HepG2 (cell line): ENCODE data around the gene BCAS4. TPM values are rescaled to one million over a fixed set of nuclear protein-coding genes. Genes with fewer than 3 reads are reported as not detected.
A peak's percentile ranks its signal among the peaks of the same experiment; 100 is the strongest.

Source experiments
- CEBPG ChIP-seq: IDR thresholded peaks from 2 replicates; pipeline ENCODE4 v1.6.1; 2016
- CHD2 ChIP-seq: IDR thresholded peaks from 2 replicates; pipeline ENCODE4 v1.6.1; 2011; ENCODE audit warnings: low read depth, low read length, improper control_type of control experiment
- CREBL2 ChIP-seq: sonication (generic); formaldehyde crosslinking; IDR thresholded peaks from 2 replicates; pipeline ENCODE4 v1.8.1; 2023; ENCODE audit warnings: missing genetic modification reagents, mild to moderate bottlenecking, borderline replicate concordance
- HOXA5 ChIP-seq: sonication (generic); formaldehyde crosslinking; IDR thresholded peaks from 2 replicates; pipeline ENCODE4 v1.4.0; 2020; ENCODE audit warnings: missing genetic modification reagents
- MTA3 ChIP-seq: sonication (generic); formaldehyde crosslinking; IDR thresholded peaks from 2 replicates; pipeline ENCODE4 v1.4.0; 2020; ENCODE audit warnings: missing genetic modification reagents
- RBM39 ChIP-seq: fragments of 200-400 bp; formaldehyde crosslinking; IDR thresholded peaks from one replicate; pipeline ENCODE4 v1.6.1; 2018; ENCODE audit warnings: antibody characterized with exemption, mild to moderate bottlenecking, low read depth, low read length; ENCODE audit not compliant: poor library complexity, severe bottlenecking
- SIN3B ChIP-seq: fragments of 150-350 bp; IDR thresholded peaks from 2 replicates; pipeline ENCODE4 v1.6.1; 2014; ENCODE audit warnings: low read length
- SP140L ChIP-seq: sonication (generic); formaldehyde crosslinking; IDR thresholded peaks from 2 replicates; pipeline ENCODE4 v1.4.0; 2020; ENCODE audit warnings: missing genetic modification reagents, borderline replicate concordance
- TOPORS ChIP-seq: sonication (generic); formaldehyde crosslinking; IDR thresholded peaks from 2 replicates; pipeline ENCODE4 v1.8.0; 2023; ENCODE audit warnings: mild to moderate bottlenecking, missing genetic modification reagents
- ZMYM3 ChIP-seq: sonication (generic); formaldehyde crosslinking; IDR thresholded peaks from 2 replicates; pipeline ENCODE4 v1.5.1; 2020; ENCODE audit warnings: mild to moderate bottlenecking, missing genetic modification reagents
- ZNF484 ChIP-seq: sonication (generic); formaldehyde crosslinking; IDR thresholded peaks from 2 replicates; pipeline ENCODE4 v1.5.1; 2020; ENCODE audit warnings: mild to moderate bottlenecking, low read depth, missing genetic modification reagents, borderline replicate concordance
- ZNF660 ChIP-seq: sonication (generic); formaldehyde crosslinking; IDR thresholded peaks from 2 replicates; pipeline ENCODE4 v1.5.1; 2020; ENCODE audit warnings: mild to moderate bottlenecking, low read depth, missing genetic modification reagents, borderline replicate concordance
- ZSCAN30 ChIP-seq: sonication (generic); formaldehyde crosslinking; IDR thresholded peaks from 2 replicates; pipeline ENCODE4 v1.5.0; 2020; ENCODE audit warnings: mild to moderate bottlenecking, missing genetic modification reagents
- polyA plus RNA-seq, 8 experiments: library from polyadenylated mRNA; depleted of rRNA in 3 of 8; stranded (reverse) in 7 of 8; unstranded in 1 of 8; fragments of >200 nt; fragmentation: Illumina TruSeq in 4 of 8; extraction: Trizol in 4 of 8; gene quantifications; 2 replicates each; pipeline versions ENCODE4 v1.2.1 to v1.2.3, GENCODE V29; 2011 to 2016; ENCODE audit warnings: low read depth in 4 of 8, missing spikeins in 1 of 8, mixed read lengths in 1 of 8; ENCODE audit not compliant: insufficient read depth in 1 of 8
- total RNA-seq, 5 experiments: library from RNA; depleted of rRNA; stranded (reverse); fragments of >200 nt; fragmentation: Illumina TruSeq; extraction: Trizol; gene quantifications; 2 replicates each; pipeline ENCODE4 v1.2.3, GENCODE V29; 2016; ENCODE audit warnings: low read depth in 1 of 5
- TF ChIP-seq, protein P1 (sequence below): sonication (generic); formaldehyde crosslinking; IDR thresholded peaks from 2 replicates; pipeline ENCODE4 v1.9.0; 2022; ENCODE audit warnings: low read depth, missing genetic modification reagents
- TF ChIP-seq, protein P2 (sequence below): IDR thresholded peaks from 2 replicates; pipeline ENCODE4 v1.6.1; 2018; ENCODE audit warnings: missing genetic modification reagents
- TF ChIP-seq, protein P3 (sequence below): sonication (generic); formaldehyde crosslinking; IDR thresholded peaks from 2 replicates; pipeline ENCODE4 v1.4.0; 2020; ENCODE audit warnings: mild to moderate bottlenecking, missing genetic modification reagents
- TF ChIP-seq, protein P4 (sequence below): sonication (generic); formaldehyde crosslinking; IDR thresholded peaks from 2 replicates; pipeline ENCODE4 v1.4.0; 2020; ENCODE audit warnings: missing genetic modification reagents

The BCAS4 gene
- total and polyA plus RNA-seq, 2 of the 13 experiments (the other 11 are each of a cell fraction or from before 2014, with no cell fraction given): 7.2 to 8.0 TPM

DNA sequence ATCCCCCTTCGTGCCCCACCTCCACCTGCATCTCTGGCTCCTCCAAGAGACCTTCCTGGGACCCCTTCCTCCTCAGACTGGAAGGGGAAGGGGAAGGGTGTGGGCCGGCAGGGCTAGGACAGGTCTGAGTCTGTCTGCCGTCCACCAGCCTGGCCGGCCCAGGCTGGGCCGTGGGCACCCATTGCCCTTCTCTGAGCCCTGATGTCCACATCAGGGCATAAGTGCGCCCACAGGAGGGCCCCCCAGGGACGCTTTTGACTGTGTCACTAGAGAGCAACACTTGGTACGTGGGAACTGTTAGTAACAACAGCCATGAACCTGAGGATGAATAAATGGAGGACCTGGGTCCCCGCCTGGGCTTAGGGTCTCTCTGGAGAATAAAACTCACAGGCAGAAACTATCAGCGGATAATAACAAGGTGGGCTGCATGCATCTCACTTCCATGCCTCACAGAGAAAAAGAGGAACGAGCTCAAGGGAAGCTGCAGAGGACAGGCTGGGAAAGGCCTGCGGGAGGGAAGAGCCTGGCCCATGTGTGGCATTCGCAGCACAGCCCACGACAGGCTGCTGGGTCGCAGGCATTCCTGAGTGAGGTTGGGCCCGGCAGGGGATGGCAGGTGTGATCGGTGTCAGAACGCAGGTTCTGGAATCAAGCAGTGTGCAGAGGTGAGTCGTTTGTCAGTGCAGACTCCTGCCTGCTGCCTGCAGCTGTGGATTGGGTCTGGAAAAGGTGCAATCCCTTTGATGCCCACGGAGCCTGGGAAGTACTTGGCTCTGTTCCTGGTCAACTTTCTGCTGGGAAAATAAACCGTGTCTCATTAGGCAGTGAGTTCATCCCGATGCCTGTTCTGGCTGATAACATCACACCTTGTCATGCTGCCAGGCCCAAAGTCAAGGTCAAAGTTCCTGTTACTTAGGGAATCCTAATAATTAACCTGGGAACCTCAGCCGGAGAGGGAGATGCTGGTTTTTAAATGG lies 60.9 kb downstream of the BCAS4 start (continued):
- TF ChIP-seq, protein P1, sequence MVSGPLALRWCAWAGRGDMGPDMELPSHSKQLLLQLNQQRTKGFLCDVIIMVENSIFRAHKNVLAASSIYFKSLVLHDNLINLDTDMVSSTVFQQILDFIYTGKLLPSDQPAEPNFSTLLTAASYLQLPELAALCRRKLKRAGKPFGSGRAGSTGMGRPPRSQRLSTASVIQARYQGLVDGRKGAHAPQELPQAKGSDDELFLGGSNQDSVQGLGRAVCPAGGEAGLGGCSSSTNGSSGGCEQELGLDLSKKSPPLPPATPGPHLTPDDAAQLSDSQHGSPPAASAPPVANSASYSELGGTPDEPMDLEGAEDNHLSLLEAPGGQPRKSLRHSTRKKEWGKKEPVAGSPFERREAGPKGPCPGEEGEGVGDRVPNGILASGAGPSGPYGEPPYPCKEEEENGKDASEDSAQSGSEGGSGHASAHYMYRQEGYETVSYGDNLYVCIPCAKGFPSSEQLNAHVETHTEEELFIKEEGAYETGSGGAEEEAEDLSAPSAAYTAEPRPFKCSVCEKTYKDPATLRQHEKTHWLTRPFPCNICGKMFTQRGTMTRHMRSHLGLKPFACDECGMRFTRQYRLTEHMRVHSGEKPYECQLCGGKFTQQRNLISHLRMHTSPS: no peak
- TF ChIP-seq HOXA5 (no peak), TOPORS (CRISPR knock-in tag) (no peak), SP140L (no peak), MTA3 (CRISPR knock-in tag) (no peak), SIN3B (no peak), ZNF484 (CRISPR knock-in tag) (no peak), RBM39 (no peak), ZMYM3 (CRISPR knock-in tag) (peak; percentile 65), ZSCAN30 (no peak), CREBL2 (CRISPR knock-in tag) (no peak), CEBPG (CRISPR knock-in tag) (no peak), ZNF660 (CRISPR knock-in tag) (no peak), CHD2 (no peak)
- TF ChIP-seq, protein P2, sequence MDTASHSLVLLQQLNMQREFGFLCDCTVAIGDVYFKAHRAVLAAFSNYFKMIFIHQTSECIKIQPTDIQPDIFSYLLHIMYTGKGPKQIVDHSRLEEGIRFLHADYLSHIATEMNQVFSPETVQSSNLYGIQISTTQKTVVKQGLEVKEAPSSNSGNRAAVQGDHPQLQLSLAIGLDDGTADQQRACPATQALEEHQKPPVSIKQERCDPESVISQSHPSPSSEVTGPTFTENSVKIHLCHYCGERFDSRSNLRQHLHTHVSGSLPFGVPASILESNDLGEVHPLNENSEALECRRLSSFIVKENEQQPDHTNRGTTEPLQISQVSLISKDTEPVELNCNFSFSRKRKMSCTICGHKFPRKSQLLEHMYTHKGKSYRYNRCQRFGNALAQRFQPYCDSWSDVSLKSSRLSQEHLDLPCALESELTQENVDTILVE: no peak
- TF ChIP-seq, protein P3, sequence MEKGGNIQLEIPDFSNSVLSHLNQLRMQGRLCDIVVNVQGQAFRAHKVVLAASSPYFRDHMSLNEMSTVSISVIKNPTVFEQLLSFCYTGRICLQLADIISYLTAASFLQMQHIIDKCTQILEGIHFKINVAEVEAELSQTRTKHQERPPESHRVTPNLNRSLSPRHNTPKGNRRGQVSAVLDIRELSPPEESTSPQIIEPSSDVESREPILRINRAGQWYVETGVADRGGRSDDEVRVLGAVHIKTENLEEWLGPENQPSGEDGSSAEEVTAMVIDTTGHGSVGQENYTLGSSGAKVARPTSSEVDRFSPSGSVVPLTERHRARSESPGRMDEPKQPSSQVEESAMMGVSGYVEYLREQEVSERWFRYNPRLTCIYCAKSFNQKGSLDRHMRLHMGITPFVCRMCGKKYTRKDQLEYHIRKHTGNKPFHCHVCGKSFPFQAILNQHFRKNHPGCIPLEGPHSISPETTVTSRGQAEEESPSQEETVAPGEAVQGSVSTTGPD (CRISPR knock-in tag): no peak
- TF ChIP-seq, protein P4, sequence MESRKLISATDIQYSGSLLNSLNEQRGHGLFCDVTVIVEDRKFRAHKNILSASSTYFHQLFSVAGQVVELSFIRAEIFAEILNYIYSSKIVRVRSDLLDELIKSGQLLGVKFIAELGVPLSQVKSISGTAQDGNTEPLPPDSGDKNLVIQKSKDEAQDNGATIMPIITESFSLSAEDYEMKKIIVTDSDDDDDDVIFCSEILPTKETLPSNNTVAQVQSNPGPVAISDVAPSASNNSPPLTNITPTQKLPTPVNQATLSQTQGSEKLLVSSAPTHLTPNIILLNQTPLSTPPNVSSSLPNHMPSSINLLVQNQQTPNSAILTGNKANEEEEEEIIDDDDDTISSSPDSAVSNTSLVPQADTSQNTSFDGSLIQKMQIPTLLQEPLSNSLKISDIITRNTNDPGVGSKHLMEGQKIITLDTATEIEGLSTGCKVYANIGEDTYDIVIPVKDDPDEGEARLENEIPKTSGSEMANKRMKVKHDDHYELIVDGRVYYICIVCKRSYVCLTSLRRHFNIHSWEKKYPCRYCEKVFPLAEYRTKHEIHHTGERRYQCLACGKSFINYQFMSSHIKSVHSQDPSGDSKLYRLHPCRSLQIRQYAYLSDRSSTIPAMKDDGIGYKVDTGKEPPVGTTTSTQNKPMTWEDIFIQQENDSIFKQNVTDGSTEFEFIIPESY (CRISPR knock-in tag): no peak
